Uterus (tissue), 2 donors: ENCODE data around the gene NIPAL1.

Experiments
- CTCF ChIP-seq, 4 experiments: fragments of 200-600 bp in 2 of 4; fragments of 450-650 bp in 2 of 4; sonication (generic) in 2 of 4; IDR thresholded peaks; one replicate each; pipeline ENCODE4 v1.5.1; 2016 to 2019; ENCODE audit warnings: antibody characterized with exemption in 4 of 4, mild to moderate bottlenecking in 2 of 4, moderate library complexity in 1 of 4
- POLR2A ChIP-seq, 2 donors: fragments of 450-650 bp; IDR thresholded peaks; one replicate each; pipeline ENCODE4 v1.6.1; 2016; ENCODE audit warnings: antibody characterized with exemption in 2 of 2, mild to moderate bottlenecking in 1 of 2, moderate library complexity in 1 of 2

- no peak for TF ChIP-seq POLR2A (IDR thresholded peaks at IDR 0.05)
- TF ChIP-seq CTCF (IDR thresholded peaks at IDR 0.05), result no peak
Measured at GRCh38 chr4:48033412-48033811, 16.8 kb downstream of the NIPAL1 start.
